Vagina (tissue), 2 donors: Measurements from ENCODE around the gene YBX2. TPM values are rescaled to one million over a fixed set of nuclear protein-coding genes. Genes with fewer than 3 reads are reported as not detected.
A peak's percentile ranks its signal among the peaks of the same experiment; 100 is the strongest.

Experiments
- DNase-seq, 2 donors: peaks; one replicate each; pipeline ENCODE4 v3.0.0-alpha.2; 2017; ENCODE audit errors: extremely low spot score in 2 of 2
- H3K27ac ChIP-seq: fragments of 200-600 bp; sonication (generic); one replicate; pipeline ENCODE4 v1.5.1; 2019
- H3K27me3 ChIP-seq: fragments of 200-600 bp; sonication (generic); one replicate; pipeline ENCODE4 v1.5.1; 2019
- H3K36me3 ChIP-seq, 2 donors: fragments of 200-600 bp; sonication (generic); one replicate each; pipeline ENCODE4 v1.5.1; 2017 to 2019
- H3K4me1 ChIP-seq: fragments of 200-600 bp; sonication (generic); one replicate; pipeline ENCODE4 v1.5.1; 2019
- H3K4me3 ChIP-seq, 2 donors: fragments of 200-600 bp; sonication (generic); 1 replicate in 1 of 2; 2 replicates in 1 of 2; pipeline ENCODE4 v1.5.1; 2016 to 2019
- H3K9me3 ChIP-seq: fragments of 200-600 bp; sonication (generic); one replicate; pipeline ENCODE4 v1.5.1; 2019
- CTCF ChIP-seq, 3 experiments: fragments of 450-650 bp in 2 of 3; fragments of 200-600 bp in 1 of 3; sonication (generic) in 1 of 3; IDR thresholded peaks; one replicate each; pipeline ENCODE4 v1.5.1; 2017 to 2019; ENCODE audit warnings: antibody characterized with exemption in 3 of 3, mild to moderate bottlenecking in 2 of 3, moderate library complexity in 2 of 3
- POLR2A ChIP-seq, 2 donors: fragments of 450-650 bp; IDR thresholded peaks; one replicate each; pipeline ENCODE4 v1.6.1; 2017; ENCODE audit warnings: antibody characterized with exemption in 2 of 2, mild to moderate bottlenecking in 2 of 2, moderate library complexity in 2 of 2
- POLR2AphosphoS5 ChIP-seq, 2 donors: sonication (generic); formaldehyde crosslinking; IDR thresholded peaks; one replicate each; pipeline ENCODE4 v1.9.0; 2017; ENCODE audit warnings: antibody characterized with exemption in 2 of 2, mild to moderate bottlenecking in 2 of 2, low read depth in 1 of 2; ENCODE audit not compliant: insufficient read depth in 1 of 2
- intact Hi-C: fragments of 100-400 bp; cut with DNase I; formaldehyde crosslinking; loops from one replicate; pipeline ENCODE4 v1.15.1; 2023
- total RNA-seq: library from RNA; depleted of rRNA; stranded (reverse); fragments of >200 nt; gene quantifications from one replicate; pipeline ENCODE4 v1.2.3, GENCODE V29; 2016

YBX2 gene
- total RNA-seq, 1 donor from 2014 or later: 0.25 TPM

GRCh38 chr17:7252176-7253043 is 42.0 kb downstream of the YBX2 start, which contains the start of gene ELP5:
Gene ELP5 (plus strand): TSS chr17:7252215. CDS start chr17:7252551, 336 bp downstream.
- TF ChIP-seq CTCF (IDR thresholded peaks at IDR 0.05) (no peak), POLR2AphosphoS5 (IDR thresholded peaks at IDR 0.05; ENCODE audit: insufficient read depth in 1 of 2, low read depth in 1 of 2) (peak; percentile 47 to 98), POLR2A (IDR thresholded peaks at IDR 0.05) (peak in 1 of 2 donors; percentile 40)
- intact Hi-C loops: loop anchor here (10.0 kb wide), 1 partner anchor 312 kb away; the partner anchor contains the start of gene SENP3
- peak in 1 of 2 donors; percentile 96 for DNase-seq
- Histone ChIP-seq H3K4me1 (peaks cover 50% of the 10 kb centered on the region), H3K36me3 (peaks cover 0 to 15% of the 10 kb centered on the region in 2 donors), H3K9me3 (no peaks in the 10 kb centered on the region), H3K4me3 (peak within 1 kb of the TSS; percentile 92 to 99), H3K27me3 (no peaks in the 10 kb centered on the region), H3K27ac (peak within 1 kb of the TSS; percentile 99)

- peaks cover 0 to 19% of the 10 kb centered on the region in 2 donors for H3K36me3 ChIP-seq
- no peaks in the 10 kb centered on the region for H3K9me3 ChIP-seq
- H3K4me1 ChIP-seq: peaks cover 50% of the 10 kb centered on the region
- TF ChIP-seq CTCF (IDR thresholded peaks at IDR 0.05) (no peak), POLR2A (IDR thresholded peaks at IDR 0.05) (peak in 1 of 2 donors; percentile 53), POLR2AphosphoS5 (IDR thresholded peaks at IDR 0.05; ENCODE audit: insufficient read depth in 1 of 2, low read depth in 1 of 2) (peak in 1 of 2 donors; percentile 98)
- H3K27me3 ChIP-seq: no peaks in the 10 kb centered on the region
- intact Hi-C loops: loop anchor here (10.0 kb wide), 1 partner anchor 313 kb away; the partner anchor contains the start of gene SENP3
- H3K27ac ChIP-seq: peak within 1 kb of the TSS; percentile 99
- peak within 1 kb of the TSS; percentile 92 to 99 for H3K4me3 ChIP-seq
- DNase-seq: peak; percentile 100
These were observed 42.7 kb downstream of the YBX2 start, which contains the start of gene CTDNEP1 for GRCh38 chr17:7251661-7252175. Gene CTDNEP1 (minus strand): TSS chr17:7251734. CDS start chr17:7251296, 438 bp downstream.

- peaks cover 50% of the 10 kb centered on the region for H3K4me1 ChIP-seq
- peak overlapping the region; percentile 92 to 99 for H3K4me3 ChIP-seq
- no peaks in the 10 kb centered on the region for H3K27me3 ChIP-seq
- H3K27ac ChIP-seq: peak overlapping the region; percentile 99
- intact Hi-C loops: loop anchor here (10.0 kb wide), 1 partner anchor 314 kb away; the partner anchor contains the start of gene SENP3
- no peaks in the 10 kb centered on the region for H3K9me3 ChIP-seq
- DNase-seq: peak in 1 of 2 donors; percentile 88
- peaks cover 0 to 22% of the 10 kb centered on the region in 2 donors for H3K36me3 ChIP-seq
- TF ChIP-seq CTCF (IDR thresholded peaks at IDR 0.05) (no peak), POLR2A (IDR thresholded peaks at IDR 0.05) (no peak), POLR2AphosphoS5 (IDR thresholded peaks at IDR 0.05; ENCODE audit: insufficient read depth in 1 of 2, low read depth in 1 of 2) (no peak)
These were observed 43.5 kb downstream of the YBX2 start for GRCh38 chr17:7250695-7251627.

- H3K36me3 ChIP-seq: peaks cover 0 to 21% of the 10 kb centered on the region in 2 donors
- peak overlapping the region; percentile 92 to 99 for H3K4me3 ChIP-seq
- no peaks in the 10 kb centered on the region for H3K9me3 ChIP-seq
- peaks cover 50% of the 10 kb centered on the region for H3K4me1 ChIP-seq
- no peak for TF ChIP-seq CTCF (IDR thresholded peaks at IDR 0.05)
- no peak for TF ChIP-seq POLR2A (IDR thresholded peaks at IDR 0.05)
- no peak for TF ChIP-seq POLR2AphosphoS5 (IDR thresholded peaks at IDR 0.05; ENCODE audit: insufficient read depth in 1 of 2, low read depth in 1 of 2)
- intact Hi-C loops: loop anchor here (10.0 kb wide), 1 partner anchor 315 kb away; the partner anchor contains the start of gene SENP3
- no peaks in the 10 kb centered on the region for H3K27me3 ChIP-seq
- no peak overlapping the region for H3K27ac ChIP-seq
- no peak for DNase-seq
These were observed 44.6 kb downstream of the YBX2 start for GRCh38 chr17:7249830-7250229.
